Skeletal muscle satellite cell (primary cell): Measurements from ENCODE around the gene OR4A16. TPM values are rescaled to one million over a fixed set of nuclear protein-coding genes. Genes with fewer than 3 reads are reported as not detected.

ENCODE experiments used
- H3K27me3 ChIP-seq: 2 replicates; pipeline ENCODE4 v1.7.0; 2013; ENCODE audit warnings: low read length; ENCODE audit not compliant: control insufficient read depth, insufficient read depth
- H3K36me3 ChIP-seq: 2 replicates; pipeline ENCODE4 v1.7.0; 2013; ENCODE audit warnings: mild to moderate bottlenecking, control low read depth, low read length; ENCODE audit not compliant: insufficient read depth
- H3K4me1 ChIP-seq: 2 replicates; pipeline ENCODE4 v1.7.0; 2013; ENCODE audit warnings: low read length; ENCODE audit not compliant: control insufficient read depth, insufficient read depth
- H3K4me2 ChIP-seq: 2 replicates; pipeline ENCODE4 v1.7.0; 2013; ENCODE audit warnings: mild to moderate bottlenecking, low read length
- H3K4me3 ChIP-seq: 2 replicates; pipeline ENCODE4 v1.7.0; 2013; ENCODE audit warnings: low read length
- H3K9ac ChIP-seq: 2 replicates; pipeline ENCODE4 v1.7.0; 2013; ENCODE audit warnings: mild to moderate bottlenecking, low read depth, low read length, moderate library complexity
- H3K9me3 ChIP-seq: replicated peaks from 2 replicates; pipeline ENCODE4 v1.7.0; 2013; ENCODE audit warnings: mild to moderate bottlenecking, control low read depth, low read length
- total RNA-seq: library from RNA; depleted of rRNA; stranded (reverse); fragments of >200 nt; gene quantifications from 2 replicates; pipeline ENCODE4 v1.2.3, GENCODE V29; 2012; rRNA removed

The OR4A16 gene
- total RNA-seq = not detected in 2 replicates

GRCh38 chr11:55342901-55343300 is at the start of gene OR4A16:
Gene OR4A16, plus strand, starts transcription at chr11:55343201. Its CDS starts 0 bp downstream, at chr11:55343201.
- Histone ChIP-seq H3K4me2 (no peak within 1 kb of the TSS), H3K27me3 (no peaks in the 10 kb centered on the region), H3K9ac (no peak within 1 kb of the TSS), H3K36me3 (no peaks in the 10 kb centered on the region), H3K4me3 (no peak within 1 kb of the TSS), H3K9me3 (peaks cover 5% of the 10 kb centered on the region), H3K4me1 (no peaks in the 10 kb centered on the region)

GRCh38 chr11:55324500-55324899 is 18.5 kb upstream of the OR4A16 start:
- H3K27me3 ChIP-seq = no peaks in the 10 kb centered on the region
- H3K9ac ChIP-seq = no peak overlapping the region
- H3K4me2 ChIP-seq = no peak overlapping the region
- no peaks in the 10 kb centered on the region for H3K9me3 ChIP-seq
- no peak overlapping the region for H3K4me3 ChIP-seq
- H3K4me1 ChIP-seq = no peaks in the 10 kb centered on the region
- H3K36me3 ChIP-seq = no peaks in the 10 kb centered on the region

GRCh38 chr11:55345306-55345705 is 2.3 kb downstream of the OR4A16 start:
- no peaks in the 10 kb centered on the region for H3K4me1 ChIP-seq
- no peaks in the 10 kb centered on the region for H3K36me3 ChIP-seq
- H3K9me3 ChIP-seq = peaks cover 9% of the 10 kb centered on the region
- no peak overlapping the region for H3K4me2 ChIP-seq
- H3K4me3 ChIP-seq = no peak overlapping the region
- H3K27me3 ChIP-seq = no peaks in the 10 kb centered on the region
- no peak overlapping the region for H3K9ac ChIP-seq

GRCh38 chr11:55349032-55349431 is 6.0 kb downstream of the OR4A16 start:
- Histone ChIP-seq H3K4me2 (no peak overlapping the region), H3K4me3 (no peak overlapping the region), H3K36me3 (no peaks in the 10 kb centered on the region), H3K9me3 (peaks cover 4% of the 10 kb centered on the region), H3K27me3 (no peaks in the 10 kb centered on the region), H3K9ac (no peak overlapping the region), H3K4me1 (no peaks in the 10 kb centered on the region)

- Histone ChIP-seq H3K9ac (no peak overlapping the region), H3K4me3 (no peak overlapping the region)
These were observed 14.7 kb downstream of the OR4A16 start for GRCh38 chr11:55357560-55358184.

GRCh38 chr11:55367674-55368073 is 24.7 kb downstream of the OR4A16 start, which contains the start of gene OR4A15:
Gene OR4A15, plus strand, starts transcription at chr11:55367974. Its CDS starts 0 bp downstream, at chr11:55367974.
- Histone ChIP-seq H3K36me3 (no peaks in the 10 kb centered on the region), H3K9ac (no peak within 1 kb of the TSS), H3K4me2 (no peak within 1 kb of the TSS)

More at GRCh38 chr11:55357560-55358184, 14.7 kb downstream of the OR4A16 start:
- Histone ChIP-seq H3K36me3 (no peaks in the 10 kb centered on the region), H3K9me3 (peaks cover 4% of the 10 kb centered on the region), H3K4me1 (no peaks in the 10 kb centered on the region), H3K27me3 (no peaks in the 10 kb centered on the region), H3K4me2 (no peak overlapping the region)

More at GRCh38 chr11:55367674-55368073, 24.7 kb downstream of the OR4A16 start, which contains the start of gene OR4A15:
- Histone ChIP-seq H3K4me3 (no peak within 1 kb of the TSS), H3K4me1 (no peaks in the 10 kb centered on the region), H3K9me3 (peaks cover 6% of the 10 kb centered on the region), H3K27me3 (no peaks in the 10 kb centered on the region)
